ENCODE data around the gene MTNR1B.

DNA sequence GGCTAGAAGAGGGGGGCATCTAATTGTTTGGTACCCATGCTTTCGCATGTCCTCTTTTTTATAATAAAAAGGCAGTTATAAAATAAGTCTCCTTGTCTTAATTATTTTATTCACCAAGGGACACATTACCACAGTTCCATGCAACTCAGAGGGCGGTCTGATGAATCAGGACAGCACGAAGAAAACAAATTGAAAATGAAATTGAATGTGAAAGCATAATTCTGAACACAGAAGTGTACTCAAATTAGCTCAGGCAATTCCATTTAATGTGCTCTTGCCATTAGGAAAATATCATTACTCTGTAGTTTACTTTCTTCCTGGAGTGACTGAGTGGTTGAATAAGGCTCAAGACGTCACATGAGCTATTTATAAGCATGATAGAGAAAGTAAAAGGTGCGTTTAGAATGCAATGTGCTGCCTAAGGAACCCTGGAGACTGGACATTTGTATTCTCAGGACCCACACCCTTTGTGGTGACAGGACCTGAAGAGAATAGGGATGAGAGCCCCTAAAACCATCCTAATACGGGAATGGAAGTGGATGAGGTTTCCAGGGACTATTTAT lies 59.6 kb downstream of the MTNR1B start:
- TF ChIP-seq, protein P1, sequence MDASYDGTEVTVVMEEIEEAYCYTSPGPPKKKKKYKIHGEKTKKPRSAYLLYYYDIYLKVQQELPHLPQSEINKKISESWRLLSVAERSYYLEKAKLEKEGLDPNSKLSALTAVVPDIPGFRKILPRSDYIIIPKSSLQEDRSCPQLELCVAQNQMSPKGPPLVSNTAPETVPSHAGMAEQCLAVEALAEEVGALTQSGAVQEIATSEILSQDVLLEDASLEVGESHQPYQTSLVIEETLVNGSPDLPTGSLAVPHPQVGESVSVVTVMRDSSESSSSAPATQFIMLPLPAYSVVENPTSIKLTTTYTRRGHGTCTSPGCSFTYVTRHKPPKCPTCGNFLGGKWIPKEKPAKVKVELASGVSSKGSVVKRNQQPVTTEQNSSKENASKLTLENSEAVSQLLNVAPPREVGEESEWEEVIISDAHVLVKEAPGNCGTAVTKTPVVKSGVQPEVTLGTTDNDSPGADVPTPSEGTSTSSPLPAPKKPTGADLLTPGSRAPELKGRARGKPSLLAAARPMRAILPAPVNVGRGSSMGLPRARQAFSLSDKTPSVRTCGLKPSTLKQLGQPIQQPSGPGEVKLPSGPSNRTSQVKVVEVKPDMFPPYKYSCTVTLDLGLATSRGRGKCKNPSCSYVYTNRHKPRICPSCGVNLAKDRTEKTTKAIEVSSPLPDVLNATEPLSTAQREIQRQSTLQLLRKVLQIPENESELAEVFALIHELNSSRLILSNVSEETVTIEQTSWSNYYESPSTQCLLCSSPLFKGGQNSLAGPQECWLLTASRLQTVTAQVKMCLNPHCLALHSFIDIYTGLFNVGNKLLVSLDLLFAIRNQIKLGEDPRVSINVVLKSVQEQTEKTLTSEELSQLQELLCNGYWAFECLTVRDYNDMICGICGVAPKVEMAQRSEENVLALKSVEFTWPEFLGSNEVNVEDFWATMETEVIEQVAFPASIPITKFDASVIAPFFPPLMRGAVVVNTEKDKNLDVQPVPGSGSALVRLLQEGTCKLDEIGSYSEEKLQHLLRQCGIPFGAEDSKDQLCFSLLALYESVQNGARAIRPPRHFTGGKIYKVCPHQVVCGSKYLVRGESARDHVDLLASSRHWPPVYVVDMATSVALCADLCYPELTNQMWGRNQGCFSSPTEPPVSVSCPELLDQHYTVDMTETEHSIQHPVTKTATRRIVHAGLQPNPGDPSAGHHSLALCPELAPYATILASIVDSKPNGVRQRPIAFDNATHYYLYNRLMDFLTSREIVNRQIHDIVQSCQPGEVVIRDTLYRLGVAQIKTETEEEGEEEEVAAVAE (CRISPR knock-in tag; IDR thresholded peaks at IDR 0.05; ENCODE audit: borderline replicate concordance), result no peak
- no peak for TF ChIP-seq SP1 (IDR thresholded peaks at IDR 0.05)
- TF ChIP-seq SP1 (CRISPR knock-in tag; IDR thresholded peaks at IDR 0.05), result no peak
- TF ChIP-seq ATRX (CRISPR knock-in tag; IDR thresholded peaks at IDR 0.05; ENCODE audit: borderline replicate concordance), result no peak
- TF ChIP-seq RNF2 (conservative IDR thresholded peaks at IDR 0.05; ENCODE audit: low read depth), result no peak
- TF ChIP-seq, protein P2, sequence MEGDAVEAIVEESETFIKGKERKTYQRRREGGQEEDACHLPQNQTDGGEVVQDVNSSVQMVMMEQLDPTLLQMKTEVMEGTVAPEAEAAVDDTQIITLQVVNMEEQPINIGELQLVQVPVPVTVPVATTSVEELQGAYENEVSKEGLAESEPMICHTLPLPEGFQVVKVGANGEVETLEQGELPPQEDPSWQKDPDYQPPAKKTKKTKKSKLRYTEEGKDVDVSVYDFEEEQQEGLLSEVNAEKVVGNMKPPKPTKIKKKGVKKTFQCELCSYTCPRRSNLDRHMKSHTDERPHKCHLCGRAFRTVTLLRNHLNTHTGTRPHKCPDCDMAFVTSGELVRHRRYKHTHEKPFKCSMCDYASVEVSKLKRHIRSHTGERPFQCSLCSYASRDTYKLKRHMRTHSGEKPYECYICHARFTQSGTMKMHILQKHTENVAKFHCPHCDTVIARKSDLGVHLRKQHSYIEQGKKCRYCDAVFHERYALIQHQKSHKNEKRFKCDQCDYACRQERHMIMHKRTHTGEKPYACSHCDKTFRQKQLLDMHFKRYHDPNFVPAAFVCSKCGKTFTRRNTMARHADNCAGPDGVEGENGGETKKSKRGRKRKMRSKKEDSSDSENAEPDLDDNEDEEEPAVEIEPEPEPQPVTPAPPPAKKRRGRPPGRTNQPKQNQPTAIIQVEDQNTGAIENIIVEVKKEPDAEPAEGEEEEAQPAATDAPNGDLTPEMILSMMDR (CRISPR knock-in tag; IDR thresholded peaks at IDR 0.05), result no peak
- TF ChIP-seq, protein P3, sequence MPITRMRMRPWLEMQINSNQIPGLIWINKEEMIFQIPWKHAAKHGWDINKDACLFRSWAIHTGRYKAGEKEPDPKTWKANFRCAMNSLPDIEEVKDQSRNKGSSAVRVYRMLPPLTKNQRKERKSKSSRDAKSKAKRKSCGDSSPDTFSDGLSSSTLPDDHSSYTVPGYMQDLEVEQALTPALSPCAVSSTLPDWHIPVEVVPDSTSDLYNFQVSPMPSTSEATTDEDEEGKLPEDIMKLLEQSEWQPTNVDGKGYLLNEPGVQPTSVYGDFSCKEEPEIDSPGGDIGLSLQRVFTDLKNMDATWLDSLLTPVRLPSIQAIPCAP (CRISPR knock-in tag; IDR thresholded peaks at IDR 0.05; ENCODE audit: low read depth), result no peak
- TF ChIP-seq CAMTA2 (CRISPR knock-in tag; IDR thresholded peaks at IDR 0.05; ENCODE audit: borderline replicate concordance), result no peak
- no peak for TF ChIP-seq CBFB (CRISPR knock-in tag; IDR thresholded peaks at IDR 0.05)
